Aorta (tissue), 5 donors: ENCODE measurements around the gene DDX42. TPM values are rescaled to one million over a fixed set of nuclear protein-coding genes. Genes with fewer than 3 reads are reported as not detected.

Experiments
- ATAC-seq: fragments of 200-7000 bp; cut with Tn5 transposase; one replicate; pipeline ENCODE4 v1.9.1; 2022; ENCODE audit warnings: moderate library complexity; ENCODE audit not compliant: low FRiP score
- DNase-seq, 2 donors: peaks; one replicate each; pipeline ENCODE4 v3.0.0-alpha.2; 2020
- H3K27ac ChIP-seq, 2 donors: one replicate each; pipeline ENCODE4 v1.5.1; 2013; ENCODE audit warnings: low read length in 2 of 2, mild to moderate bottlenecking in 2 of 2, moderate library complexity in 2 of 2, control low read depth in 1 of 2, inconsistent platforms in 1 of 2, low read depth in 1 of 2
- H3K27me3 ChIP-seq, 2 donors: one replicate each; pipeline ENCODE4 v1.6.1; 2013; ENCODE audit warnings: control low read depth in 1 of 2, low read length in 1 of 2, mild to moderate bottlenecking in 1 of 2, moderate library complexity in 1 of 2; ENCODE audit not compliant: insufficient read depth in 2 of 2, control insufficient read depth in 1 of 2
- H3K36me3 ChIP-seq, 2 donors: one replicate each; pipeline ENCODE4 v1.6.1; 2013; ENCODE audit warnings: control low read depth in 1 of 2, low read length in 1 of 2, mild to moderate bottlenecking in 1 of 2; ENCODE audit not compliant: insufficient read depth in 2 of 2, control insufficient read depth in 1 of 2
- H3K4me1 ChIP-seq, 2 donors: one replicate each; pipeline ENCODE4 v1.6.1; 2013; ENCODE audit warnings: low read length in 2 of 2, control low read depth in 1 of 2, mild to moderate bottlenecking in 1 of 2, moderate library complexity in 1 of 2; ENCODE audit not compliant: insufficient read depth in 2 of 2, control insufficient read depth in 1 of 2
- H3K4me3 ChIP-seq, 2 donors: one replicate each; pipeline ENCODE4 v1.5.1; 2013; ENCODE audit warnings: low read length in 2 of 2, control low read depth in 1 of 2, mild to moderate bottlenecking in 1 of 2
- H3K9me3 ChIP-seq: one replicate; pipeline ENCODE4 v1.6.1; 2013; ENCODE audit warnings: mild to moderate bottlenecking, low read length; ENCODE audit not compliant: control insufficient read depth
- WGBS, 2 donors: extraction: QIAGEN DNeasy Blood & Tissue Kit; methylation state at CpG; one replicate each; pipeline ENCODE4 v1.1.7; 2013; 5-methylcytosine and 5-hydroxymethylcytosine counted together
- intact Hi-C, 2 donors: fragments of 100-400 bp; cut with DNase I; formaldehyde crosslinking; loops; one replicate each; pipeline versions ENCODE4 v1.14.2 to v1.15.0; 2022
- polyA plus RNA-seq, 2 donors: library from polyadenylated mRNA; stranded (reverse); fragments of 200-250 nt; gene quantifications; one replicate each; pipeline ENCODE4 v1.2.3, GENCODE V29; 2013
- total RNA-seq, 2 donors: library from RNA; stranded (reverse); fragmentation: NEBNext Ultra II Directional; extraction: Animal tissue kit (Norgen Biotek cat#: 25700); gene quantifications; one replicate each; pipeline ENCODE4 v1.2.1, GENCODE V29; 2021
- donor health status: healthy with polysubstance abuse.
- donor health status: Bipolar disorder and iron deficiency.
- donor health status: DM: no; HTN: no; CAD: no.
- donor health status: DM: no; HTN: no; CAD: no.
- donor health status: DM: yes; HTN: yes; CAD: no.

Gene DDX42
- total and polyA plus RNA-seq, 4 donors: 63.7 to 136 (median 105) TPM

- Histone ChIP-seq H3K4me3 (no peak overlapping the region), H3K27ac (no peak overlapping the region), H3K9me3 (no peaks in the 10 kb centered on the region), H3K27me3 (no peaks in the 10 kb centered on the region), H3K4me1 (no peaks in the 10 kb centered on the region), H3K36me3 (peaks cover 4 to 24% of the 10 kb centered on the region in 2 donors)
- ATAC-seq (no peak), DNase-seq (peak; percentile 22 to 29)
- intact Hi-C loops: no loop called here
- WGBS, 2 donors: 93% methylated on average over 13 of the region's 13 CpGs
These were observed 49.8 kb downstream of the DDX42 start for GRCh38 chr17:63823659-63824331.

GRCh38 chr17:63824362-63824761, 50.4 kb downstream of the DDX42 start:
- Histone ChIP-seq H3K36me3 (peaks cover 4 to 24% of the 10 kb centered on the region in 2 donors), H3K27ac (no peak overlapping the region), H3K9me3 (no peaks in the 10 kb centered on the region), H3K4me3 (no peak overlapping the region), H3K4me1 (no peaks in the 10 kb centered on the region), H3K27me3 (no peaks in the 10 kb centered on the region)
- ATAC-seq (no peak), DNase-seq (peak in 1 of 2 donors; percentile 31)
- WGBS, 2 donors: 91 to 92% methylated on average over 9 of the region's 9 CpGs
- intact Hi-C loops: no loop called here

- Histone ChIP-seq H3K27me3 (no peaks in the 10 kb centered on the region), H3K4me3 (peak overlapping the region; percentile 20 to 63), H3K9me3 (no peaks in the 10 kb centered on the region), H3K27ac (peak overlapping the region in 1 of 2 donors; percentile 30), H3K4me1 (no peaks in the 10 kb centered on the region), H3K36me3 (peaks cover 4 to 19% of the 10 kb centered on the region in 2 donors)
- intact Hi-C loops: loop anchor here in 1 of 2 donors (2.0 to 5.0 kb wide), 2 partner anchors 54 to 681 kb away; partner anchors contain the start of genes CCDC47, CEP95 and DDX5
- 0 to 1% methylated on average over 31 of the region's 31 CpGs for WGBS, 2 donors
- DNase-seq (peak; percentile 50 to 80), ATAC-seq (peak; percentile 15)
These were observed 52.6 kb downstream of the DDX42 start for GRCh38 chr17:63826468-63827001.

- 0 to 1% methylated on average over 58 of the region's 58 CpGs for WGBS, 2 donors
- Histone ChIP-seq H3K4me1 (no peaks in the 10 kb centered on the region), H3K36me3 (peaks cover 0 to 18% of the 10 kb centered on the region in 2 donors), H3K4me3 (peak within 1 kb of the TSS; percentile 36 to 63), H3K27me3 (no peaks in the 10 kb centered on the region), H3K27ac (peak within 1 kb of the TSS in 1 of 2 donors; percentile 30), H3K9me3 (no peaks in the 10 kb centered on the region)
- intact Hi-C loops: loop anchor here in 1 of 2 donors (2.0 to 5.0 kb wide), 2 partner anchors 54 to 680 kb away; partner anchors contain the start of genes CCDC47, CEP95 and DDX5
- ATAC-seq (peak; percentile 96), DNase-seq (peak; percentile 97 to 99)
These were observed 53.2 kb downstream of the DDX42 start, which contains the start of the genes FTSJ3 and PSMC5 for GRCh38 chr17:63827002-63827800. TSS of gene FTSJ3 (minus strand) at chr17:63827663. CDS start at chr17:63826902, 761 bp downstream. TSS of gene PSMC5 (plus strand) at chr17:63827431. CDS start at chr17:63827491, 60 bp downstream.

- Histone ChIP-seq H3K4me1 (no peaks in the 10 kb centered on the region), H3K27me3 (no peaks in the 10 kb centered on the region), H3K9me3 (no peaks in the 10 kb centered on the region), H3K36me3 (peaks cover 4 to 22% of the 10 kb centered on the region in 2 donors), H3K27ac (peak overlapping the region in 1 of 2 donors; percentile 19), H3K4me3 (peak overlapping the region; percentile 36 to 63)
- DNase-seq: peak in 1 of 2 donors; percentile 22
- intact Hi-C loops: loop anchor here in 1 of 2 donors (2.0 to 5.0 kb wide), 2 partner anchors 55 to 679 kb away; partner anchors contain the start of genes CCDC47, CEP95 and DDX5
- WGBS, 2 donors: 1 to 2% methylated on average over 19 of the region's 19 CpGs
- ATAC-seq: no peak
These were observed 53.8 kb downstream of the DDX42 start for GRCh38 chr17:63827801-63828221.

- Histone ChIP-seq H3K9me3 (no peaks in the 10 kb centered on the region), H3K4me3 (no peak overlapping the region), H3K4me1 (no peaks in the 10 kb centered on the region), H3K27ac (no peak overlapping the region), H3K27me3 (no peaks in the 10 kb centered on the region), H3K36me3 (peaks cover 4 to 26% of the 10 kb centered on the region in 2 donors)
- DNase-seq (no peak), ATAC-seq (no peak)
- intact Hi-C loops: loop anchor here in 1 of 2 donors (5.0 kb wide), 1 partner anchor 678 kb away; the partner anchor contains the start of genes CEP95 and DDX5
- 94 to 96% methylated on average over 3 of the region's 3 CpGs for WGBS, 2 donors
These were observed 55.0 kb downstream of the DDX42 start for GRCh38 chr17:63828936-63829335.

- whole genome bisulfite sequencing, 2 donors: 85 to 93% methylated on average over 5 of the region's 5 CpGs
- intact Hi-C loops: no loop called here
- peaks cover 6 to 19% of the 10 kb centered on the region in 2 donors for H3K36me3 ChIP-seq
- no peak overlapping the region for H3K27ac ChIP-seq
- H3K4me3 ChIP-seq: no peak overlapping the region
- no peaks in the 10 kb centered on the region for H3K9me3 ChIP-seq
- ATAC-seq: no peak
- H3K27me3 ChIP-seq: no peaks in the 10 kb centered on the region
- H3K4me1 ChIP-seq: no peaks in the 10 kb centered on the region
- no peak for DNase-seq
These were observed 56.3 kb downstream of the DDX42 start for GRCh38 chr17:63830278-63830677.

- no peak for DNase-seq
- intact Hi-C loops: no loop called here
- H3K27ac ChIP-seq: no peak overlapping the region
- no peaks in the 10 kb centered on the region for H3K9me3 ChIP-seq
- ATAC-seq: no peak
- H3K27me3 ChIP-seq: no peaks in the 10 kb centered on the region
- no peak overlapping the region for H3K4me3 ChIP-seq
- peaks cover 6 to 19% of the 10 kb centered on the region in 2 donors for H3K36me3 ChIP-seq
- 81 to 82% methylated on average over 15 of the region's 15 CpGs for WGBS, 2 donors
- no peaks in the 10 kb centered on the region for H3K4me1 ChIP-seq
These were observed 57.0 kb downstream of the DDX42 start for GRCh38 chr17:63830904-63831491.
